AG04450 (cell line): ENCODE measurements around the gene FOXJ3. TPM values are rescaled to one million over a fixed set of nuclear protein-coding genes. Genes with fewer than 3 reads are reported as not detected.

ENCODE experiments used
- CTCF ChIA-PET: fragments of 300-600, 350-600 bp; formaldehyde crosslinking; extraction: SDS; loops from one replicate; lab custom pipeline; 2022; ENCODE audit warnings: antibody characterized with exemption, inconsistent platforms; lab: Charles Lee
- POLR2A ChIA-PET: fragments of 350-600 bp; formaldehyde crosslinking; extraction: SDS; loops from one replicate; lab custom pipeline; 2021; ENCODE audit warnings: antibody characterized with exemption, inconsistent platforms; lab: Yijun Ruan, JAX
- DNase-seq: peaks from one replicate; pipeline ENCODE4 v3.0.0-alpha.2; 2011; ENCODE audit warnings: low read depth, low spot score
- H3K27ac ChIP-seq: one replicate; pipeline ENCODE4 v1.5.1; 2012; ENCODE audit warnings: low read depth, low read length, control low read depth
- H3K27me3 ChIP-seq: one replicate; pipeline ENCODE4 v1.6.0; 2012; ENCODE audit warnings: low read length; ENCODE audit not compliant: control insufficient read depth, insufficient read depth
- H3K4me3 ChIP-seq: 2 replicates; pipeline ENCODE4 v1.5.1; 2011; ENCODE audit warnings: mild to moderate bottlenecking, low read depth, low read length, control low read depth
- H3K9me3 ChIP-seq: 2 replicates; pipeline ENCODE4 v1.5.1; 2012; ENCODE audit warnings: low read length; ENCODE audit not compliant: control insufficient read depth, insufficient read depth
- CTCF ChIP-seq: IDR thresholded peaks from 2 replicates; pipeline ENCODE4 v1.5.1; 2011; ENCODE audit warnings: low read depth, low read length, control low read depth, inconsistent platforms
- polyA plus RNA-seq: library from polyadenylated mRNA; depleted of rRNA; stranded (reverse); fragments of >200 nt; gene quantifications from 2 replicates; pipeline ENCODE4 v1.2.3, GENCODE V29; 2011

The FOXJ3 gene
- polyA plus RNA-seq, 1 experiment = 36.2 TPM

GRCh38 chr1:42264511-42265190 lies 70.4 kb downstream of the FOXJ3 start:
- ChIA-PET POLR2A (no interaction called here), CTCF (interaction anchor here (1.6 kb wide), 1 partner anchor 91 kb away, joined by 4 read pairs; no protein-coding TSS in a partner anchor)
- H3K27ac ChIP-seq = no peak overlapping the region
- DNase-seq = no peak
- no peak overlapping the region for H3K4me3 ChIP-seq
- no peak for TF ChIP-seq CTCF
- H3K27me3 ChIP-seq = no peaks in the 10 kb centered on the region
- no peaks in the 10 kb centered on the region for H3K9me3 ChIP-seq

GRCh38 chr1:42263019-42263418 lies 72.0 kb downstream of the FOXJ3 start:
- H3K27ac ChIP-seq = no peak overlapping the region
- TF ChIP-seq CTCF = no peak
- H3K27me3 ChIP-seq = no peaks in the 10 kb centered on the region
- H3K4me3 ChIP-seq = no peak overlapping the region
- no peak for DNase-seq
- ChIA-PET POLR2A (no interaction called here), CTCF (interaction anchor here (0.7 kb wide), 1 partner anchor 21 kb away, joined by 7 read pairs; no protein-coding TSS in a partner anchor)
- H3K9me3 ChIP-seq = no peaks in the 10 kb centered on the region

- ChIA-PET POLR2A (no interaction called here), CTCF (interaction anchor here (1.7 kb wide), 1 partner anchor 87 kb away, joined by 6 read pairs; no protein-coding TSS in a partner anchor)
- H3K27ac ChIP-seq = no peak overlapping the region
- H3K9me3 ChIP-seq = no peaks in the 10 kb centered on the region
- H3K4me3 ChIP-seq = no peak overlapping the region
- TF ChIP-seq CTCF = no peak
- no peaks in the 10 kb centered on the region for H3K27me3 ChIP-seq
- DNase-seq = no peak
These were observed 74.5 kb downstream of the FOXJ3 start for GRCh38 chr1:42260376-42261070.

GRCh38 chr1:42259739-42260064 lies 75.3 kb downstream of the FOXJ3 start:
- POLR2A ChIA-PET = no interaction called here
- Histone ChIP-seq H3K27ac (no peak overlapping the region), H3K27me3 (no peaks in the 10 kb centered on the region), H3K9me3 (no peaks in the 10 kb centered on the region), H3K4me3 (no peak overlapping the region)
- CTCF ChIA-PET = interaction anchor here (1.1 kb wide), 1 partner anchor 86 kb away, joined by 5 read pairs; no protein-coding TSS in a partner anchor
- no peak for DNase-seq
- TF ChIP-seq CTCF = no peak
